Adrenal gland (tissue), 19 donors: ENCODE data around the gene C13orf46. TPM values are rescaled to one million over a fixed set of nuclear protein-coding genes. Genes with fewer than 3 reads are reported as not detected.

Experiments used
- DNase-seq, 7 donors: peaks; one replicate each; pipeline ENCODE4 v3.0.0-alpha.2; 2019 to 2020
- H3K27ac ChIP-seq, 5 donors: fragments of 200-600 bp; sonication (generic) in 4 of 5; 1 replicate in 3 of 5; 2 replicates in 2 of 5; pipeline versions ENCODE4 v1.5.1 to v1.8.0; 2016 to 2020; ENCODE audit warnings: mild to moderate bottlenecking in 1 of 5
- H3K27me3 ChIP-seq: fragments of 200-600 bp; 2 replicates; pipeline ENCODE4 v1.8.0; 2021
- H3K36me3 ChIP-seq, 2 donors: fragments of 200-600 bp; replicated peaks in 1 of 2; 1 replicate in 1 of 2; 2 replicates in 1 of 2; pipeline versions ENCODE4 v1.5.1 to v1.8.0; 2018 to 2022
- H3K4me1 ChIP-seq, 2 donors: fragments of 200-600 bp; replicated peaks in 1 of 2; 1 replicate in 1 of 2; 2 replicates in 1 of 2; pipeline versions ENCODE4 v1.5.1 to v1.8.0; 2018 to 2021
- H3K4me3 ChIP-seq, 4 donors: fragments of 200-600 bp; sonication (generic) in 3 of 4; one replicate each; pipeline ENCODE4 v1.5.1; 2016 to 2018
- H3K9me3 ChIP-seq, 3 donors: fragments of 200-600 bp; sonication (generic) in 1 of 3; replicated peaks in 1 of 3; 1 replicate in 2 of 3; 2 replicates in 1 of 3; pipeline versions ENCODE4 v1.5.1 to v1.8.0; 2016 to 2021
- POLR2A ChIP-seq, 2 donors: fragments of 450-650 bp; IDR thresholded peaks; one replicate each; pipeline ENCODE4 v1.6.1; 2017; ENCODE audit warnings: antibody characterized with exemption in 2 of 2, mild to moderate bottlenecking in 2 of 2, moderate library complexity in 1 of 2
- WGBS, 4 donors: extraction: QIAGEN DNeasy Blood & Tissue Kit in 2 of 4; methylation state at CpG; one replicate each; pipeline versions ENCODE4 v1.1.5 to v1.1.7; 2013 to 2017; 5-methylcytosine and 5-hydroxymethylcytosine counted together
- intact Hi-C, 2 donors: fragments of 100-400 bp; cut with DNase I; formaldehyde crosslinking; loops; one replicate each; pipeline versions ENCODE4 v1.14.1 to v1.15.0; 2022 to 2023
- long read RNA-seq, 10 donors: library from polyadenylated mRNA in 3 of 10; unstranded in 2 of 10; stranded (forward) in 1 of 10; transcript quantifications; one replicate each; pipeline ENCODE4 v2.0.0 and lab custom pipeline, GENCODE V29; 2021 to 2026
- polyA plus RNA-seq, 3 donors: library from polyadenylated mRNA; stranded (reverse); fragments of 200-250 nt in 2 of 3; fragments of 350-450 nt in 1 of 3; fragmentation: Illumina TruSeq in 1 of 3; extraction: RNeasy Lipid Tissue Mini Kit (QIAGEN cat#74804) in 1 of 3; gene quantifications; one replicate each; pipeline ENCODE4 v1.2.3, GENCODE V29; 2013 to 2014
- total RNA-seq, 9 donors: library from RNA; depleted of rRNA in 4 of 9; stranded (reverse); fragments of >200 nt in 4 of 9; fragments of 120-200 nt in 1 of 9; fragmentation: NEBNext Ultra II Directional in 1 of 9; extraction: Animal tissue kit (Norgen Biotek cat#: 25700) in 1 of 9; gene quantifications; one replicate each; pipeline versions ENCODE4 v1.1.0 to v1.2.4, GENCODE V29; 2013 to 2023
- TF ChIP-seq, protein P1 (sequence below), 6 experiments: fragments of 450-650 bp in 4 of 6; fragments of 200-600 bp in 2 of 6; sonication (generic) in 1 of 6; IDR thresholded peaks; 1 replicate in 5 of 6; 2 replicates in 1 of 6; pipeline versions ENCODE4 v1.5.1 to v1.8.0; 2016 to 2021; ENCODE audit warnings: antibody characterized with exemption in 6 of 6, mild to moderate bottlenecking in 2 of 6, moderate library complexity in 1 of 6
- donor health status: healthy with polysubstance abuse.
- donor health status: Bipolar disorder and iron deficiency.
- donor health status: DM: yes; HTN: yes; CAD: no.
- donor health status: DM: no; HTN: no; CAD: no.
- donor health status: DM: no; HTN: no; CAD: no.
- donor health status: DM: yes; HTN: yes; CAD: no.

Gene C13orf46
- total RNA-seq (under 1 TPM in 6 of 9 donors, not detected in 3; 0.06 to 0.57 (median 0.20) TPM), polyA plus RNA-seq (under 1 TPM; 0.15 to 0.88 (median 0.17) TPM)
- long read RNA-seq, donor 1 = 0 reads
- long read RNA-seq, donor 2 = 0 reads
- long read RNA-seq, donor 3 = 0 reads
- long read RNA-seq, donor 4 = 0 reads
- long read RNA-seq, donor 5 = 0 reads
- long read RNA-seq, donor 6 = 0 reads
- long read RNA-seq, donor 7 = 0 reads
- long read RNA-seq, donor 8 = 0 reads
- long read RNA-seq, donor 9 = 0 reads
- long read RNA-seq, donor 10 = 0 reads

DNA sequence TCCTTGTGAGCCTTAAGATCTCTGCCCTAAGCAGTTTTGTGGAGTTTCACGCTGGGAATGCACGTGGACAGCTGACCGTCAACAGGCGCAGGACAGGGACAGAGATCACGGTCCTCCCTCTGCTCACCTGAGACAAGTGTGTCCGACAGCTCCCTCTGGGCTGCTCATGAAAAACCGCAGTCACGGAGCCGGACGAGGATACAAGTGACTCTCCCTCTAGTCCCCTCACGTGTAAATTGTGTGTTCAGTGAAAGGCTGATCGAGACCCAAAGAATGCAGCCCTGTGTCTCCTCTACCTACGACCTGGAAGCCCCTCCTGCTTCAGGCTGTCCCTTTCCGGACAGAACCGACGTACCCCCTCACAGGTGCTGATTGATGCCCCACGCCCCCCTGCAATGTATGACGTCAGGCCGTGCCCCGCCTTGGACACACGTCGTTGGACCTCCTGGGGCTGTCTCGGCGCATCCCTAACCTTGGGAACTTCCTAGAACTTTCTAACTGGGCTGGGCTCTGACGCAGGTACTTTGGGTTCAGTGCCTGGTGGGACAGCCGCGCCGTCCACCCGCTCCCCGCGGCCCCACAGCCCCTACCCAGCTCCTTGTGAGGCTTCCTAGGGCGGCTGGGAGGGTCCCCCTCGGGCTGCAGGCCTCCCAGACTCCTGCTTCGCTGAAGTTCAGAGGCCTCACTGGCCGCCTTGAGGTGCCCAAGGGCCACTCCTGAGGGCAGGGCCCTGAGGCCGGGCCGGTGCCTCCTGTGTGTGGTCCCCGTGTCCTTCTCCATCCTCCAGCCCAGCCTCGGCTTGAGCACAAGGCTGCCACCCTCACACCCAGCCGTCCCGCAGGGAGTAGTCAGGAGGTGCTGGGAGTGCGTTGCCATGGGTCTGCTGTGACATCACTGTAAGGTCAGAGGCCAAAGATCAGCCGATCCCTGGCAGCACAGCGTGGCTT lies at the start of gene C13orf46:
Gene C13orf46 (minus strand): TSS at position 859 of the 947 bp plus-strand sequence. CDS start 79 bp downstream, at position 780.
- H3K36me3 ChIP-seq = no peaks in the 10 kb centered on the region
- intact Hi-C loops = no loop called here
- no peak for TF ChIP-seq POLR2A (IDR thresholded peaks at IDR 0.05)
- TF ChIP-seq, protein P1, sequence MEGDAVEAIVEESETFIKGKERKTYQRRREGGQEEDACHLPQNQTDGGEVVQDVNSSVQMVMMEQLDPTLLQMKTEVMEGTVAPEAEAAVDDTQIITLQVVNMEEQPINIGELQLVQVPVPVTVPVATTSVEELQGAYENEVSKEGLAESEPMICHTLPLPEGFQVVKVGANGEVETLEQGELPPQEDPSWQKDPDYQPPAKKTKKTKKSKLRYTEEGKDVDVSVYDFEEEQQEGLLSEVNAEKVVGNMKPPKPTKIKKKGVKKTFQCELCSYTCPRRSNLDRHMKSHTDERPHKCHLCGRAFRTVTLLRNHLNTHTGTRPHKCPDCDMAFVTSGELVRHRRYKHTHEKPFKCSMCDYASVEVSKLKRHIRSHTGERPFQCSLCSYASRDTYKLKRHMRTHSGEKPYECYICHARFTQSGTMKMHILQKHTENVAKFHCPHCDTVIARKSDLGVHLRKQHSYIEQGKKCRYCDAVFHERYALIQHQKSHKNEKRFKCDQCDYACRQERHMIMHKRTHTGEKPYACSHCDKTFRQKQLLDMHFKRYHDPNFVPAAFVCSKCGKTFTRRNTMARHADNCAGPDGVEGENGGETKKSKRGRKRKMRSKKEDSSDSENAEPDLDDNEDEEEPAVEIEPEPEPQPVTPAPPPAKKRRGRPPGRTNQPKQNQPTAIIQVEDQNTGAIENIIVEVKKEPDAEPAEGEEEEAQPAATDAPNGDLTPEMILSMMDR (IDR thresholded peaks at IDR 0.05) = no peak
- H3K9me3 ChIP-seq = no peaks in the 10 kb centered on the region
- 87 to 93% (median 90%) methylated on average over 25 to 44 of the region's 44 CpGs for WGBS, 4 donors
- H3K27me3 ChIP-seq = no peaks in the 10 kb centered on the region
- peak in 1 of 7 donors; percentile 8 for DNase-seq
- no peak within 1 kb of the TSS for H3K4me3 ChIP-seq
- no peak within 1 kb of the TSS for H3K27ac ChIP-seq
- no peaks in the 10 kb centered on the region for H3K4me1 ChIP-seq

DNA sequence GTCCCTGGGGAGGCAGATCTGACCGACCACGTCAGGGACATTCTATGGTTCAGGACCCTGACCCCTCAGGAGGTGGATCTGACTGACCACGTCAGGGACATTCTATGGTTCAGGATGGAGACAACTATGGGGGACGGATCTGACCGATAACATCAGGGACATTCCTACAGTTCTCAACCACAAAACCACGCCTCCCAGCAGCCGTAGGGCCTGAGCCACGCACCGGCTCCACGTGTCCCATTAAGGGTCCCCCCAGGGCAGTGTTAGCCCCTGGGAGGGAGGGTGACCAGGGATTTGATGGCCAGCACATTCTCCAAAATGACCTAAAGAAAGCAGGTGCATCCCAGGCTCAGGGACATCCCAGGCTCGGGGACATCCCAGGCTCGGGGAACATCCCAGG lies 49.0 kb upstream of the C13orf46 start:
- Histone ChIP-seq H3K9me3 (no peaks in the 10 kb centered on the region), H3K27me3 (no peaks in the 10 kb centered on the region), H3K36me3 (peaks cover 0 to 8% of the 10 kb centered on the region in 2 donors), H3K4me3 (no peak overlapping the region), H3K27ac (no peak overlapping the region), H3K4me1 (peaks cover 0 to 17% of the 10 kb centered on the region in 2 donors)
- no peak for TF ChIP-seq POLR2A (IDR thresholded peaks at IDR 0.05)
- TF ChIP-seq, protein P1 (IDR thresholded peaks at IDR 0.05) = no peak
- 86 to 91% (median 88%) methylated on average over 10 to 12 of the region's 12 CpGs for WGBS, 4 donors
- intact Hi-C loops = no loop called here
- DNase-seq = no peak

DNA sequence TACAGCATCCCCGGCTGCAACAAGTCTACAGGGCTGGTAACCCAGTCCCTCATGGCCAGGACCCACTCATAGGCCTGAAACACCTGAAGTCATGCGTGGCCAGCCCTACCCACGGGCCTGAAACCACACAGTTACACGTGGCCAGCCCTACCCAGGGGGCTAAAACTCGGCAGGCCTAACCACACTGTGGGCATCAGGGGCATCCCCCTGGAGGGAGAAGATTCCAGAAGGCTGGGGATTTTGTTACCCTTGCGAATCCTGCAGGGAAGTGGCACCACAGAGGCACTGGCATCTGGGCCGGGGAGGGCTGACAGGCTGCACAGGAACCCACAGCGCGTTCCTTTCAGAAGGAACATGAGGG lies 48.4 kb upstream of the C13orf46 start:
- H3K4me1 ChIP-seq = peaks cover 0 to 17% of the 10 kb centered on the region in 2 donors
- whole genome bisulfite sequencing, 4 donors = 78 to 96% (median 84%) methylated on average over 4 to 9 of the region's 9 CpGs
- TF ChIP-seq POLR2A (IDR thresholded peaks at IDR 0.05) = no peak
- TF ChIP-seq, protein P1 (IDR thresholded peaks at IDR 0.05) = no peak
- H3K27ac ChIP-seq = no peak overlapping the region
- intact Hi-C loops = no loop called here
- no peaks in the 10 kb centered on the region for H3K9me3 ChIP-seq
- H3K36me3 ChIP-seq = peaks cover 0 to 8% of the 10 kb centered on the region in 2 donors
- no peaks in the 10 kb centered on the region for H3K27me3 ChIP-seq
- no peak overlapping the region for H3K4me3 ChIP-seq
- no peak for DNase-seq
